Measurements from ENCODE around the gene CDK14. TPM values are rescaled to one million over a fixed set of nuclear protein-coding genes. Genes with fewer than 3 reads are reported as not detected.
"Not testable (repeated sequence)": the region's sequence is repeated elsewhere in the genome, so short reads cannot be mapped to it uniquely, and the experiment has no call there.

The CDK14 gene
- total RNA-seq, 1 experiment from 2014 or later: 6.5 TPM

GRCh38 chr7:90629297-90629918, 33.3 kb downstream of the CDK14 start:
- peak; percentile 62 for DNase-seq (ENCODE audit: low read depth)

GRCh38 chr7:90631502-90631901, 35.4 kb downstream of the CDK14 start:
- DNase-seq (ENCODE audit: low read depth): no peak

GRCh38 chr7:90639683-90640082, 43.6 kb downstream of the CDK14 start:
- DNase-seq (ENCODE audit: low read depth): not testable (repeated sequence)

GRCh38 chr7:90642978-90643377, 46.9 kb downstream of the CDK14 start:
- no peak for DNase-seq (ENCODE audit: low read depth)

GRCh38 chr7:90645784-90646183, 49.7 kb downstream of the CDK14 start:
- DNase-seq (ENCODE audit: low read depth): peak; percentile 14

- no peak for DNase-seq (ENCODE audit: low read depth)
Measured at GRCh38 chr7:90648107-90648506, 52.0 kb downstream of the CDK14 start.

- DNase-seq (ENCODE audit: low read depth): no peak
Measured at GRCh38 chr7:90648834-90649233, 52.7 kb downstream of the CDK14 start.

- no peak for DNase-seq (ENCODE audit: low read depth)
Measured at GRCh38 chr7:90654718-90655427, 58.8 kb downstream of the CDK14 start.

GRCh38 chr7:90655566-90655965, 59.4 kb downstream of the CDK14 start:
- peak; percentile 87 for DNase-seq (ENCODE audit: low read depth)

GRCh38 chr7:90657481-90657880, 61.4 kb downstream of the CDK14 start:
- DNase-seq (ENCODE audit: low read depth): peak; percentile 51

GRCh38 chr7:90660100-90660499, 64.0 kb downstream of the CDK14 start:
- DNase-seq (ENCODE audit: low read depth): no peak

- no peak for DNase-seq (ENCODE audit: low read depth)
Measured at GRCh38 chr7:90660819-90661218, 64.7 kb downstream of the CDK14 start.

GRCh38 chr7:90661290-90662151, 65.4 kb downstream of the CDK14 start:
- no peak for DNase-seq (ENCODE audit: low read depth)

- no peak for DNase-seq (ENCODE audit: low read depth)
Measured at GRCh38 chr7:90663176-90663575, 67.1 kb downstream of the CDK14 start.

- DNase-seq (ENCODE audit: low read depth): no peak
Measured at GRCh38 chr7:90666186-90666585, 70.1 kb downstream of the CDK14 start.

- no peak for DNase-seq (ENCODE audit: low read depth)
Measured at GRCh38 chr7:90668992-90669391, 72.9 kb downstream of the CDK14 start.

GRCh38 chr7:90669492-90669891, 73.4 kb downstream of the CDK14 start:
- no peak for DNase-seq (ENCODE audit: low read depth)

- DNase-seq (ENCODE audit: low read depth): no peak
Measured at GRCh38 chr7:90671571-90671970, 75.5 kb downstream of the CDK14 start.

GRCh38 chr7:90672210-90672609, 76.1 kb downstream of the CDK14 start:
- DNase-seq (ENCODE audit: low read depth): no peak

- no peak for DNase-seq (ENCODE audit: low read depth)
Measured at GRCh38 chr7:90674625-90675024, 78.5 kb downstream of the CDK14 start.

GRCh38 chr7:90675982-90676381, 79.9 kb downstream of the CDK14 start:
- no peak for DNase-seq (ENCODE audit: low read depth)

Data from M059J (cell line).